K562 (cell line): ENCODE data around the gene GNRHR. TPM values are rescaled to one million over a fixed set of nuclear protein-coding genes. Genes with fewer than 3 reads are reported as not detected.

Source experiments
- EP300 ChIP-seq: IDR thresholded peaks from 2 replicates; pipeline ENCODE4 v1.6.1; 2012; ENCODE audit warnings: low read length, improper control_type of control experiment
- ETV5 ChIP-seq: sonication (generic); formaldehyde crosslinking; IDR thresholded peaks from 2 replicates; pipeline ENCODE4 v1.4.0; 2020; ENCODE audit warnings: low read depth, mild to moderate bottlenecking, missing genetic modification reagents
- FOSL1 ChIP-seq: fragments of 200-800 bp; sonication (Bioruptor generic); conservative IDR thresholded peaks from 2 replicates; pipeline ENCODE4 v1.6.1; 2016; ENCODE audit warnings: missing genetic modification characterization, missing compliant biosample characterization
- MAZ ChIP-seq, 2 experiments: fragments of 450-650 bp in 1 of 2; sonication (generic) in 1 of 2; formaldehyde crosslinking; IDR thresholded peaks in 1 of 2; conservative IDR thresholded peaks in 1 of 2; 2 replicates each; pipeline versions ENCODE4 v1.4.0 to v1.5.0; 2020; ENCODE audit warnings: mild to moderate bottlenecking in 1 of 2, missing genetic modification reagents in 1 of 2
- MTF1 ChIP-seq: fragments of 250-450 bp; sonication (Bioruptor Pico); IDR thresholded peaks from 2 replicates; pipeline ENCODE4 v1.9.0; 2021; ENCODE audit warnings: moderate library complexity, mild to moderate bottlenecking, inconsistent platforms, borderline replicate concordance
- NEUROD1 ChIP-seq: fragments of 150-350 bp; IDR thresholded peaks from 2 replicates; pipeline ENCODE4 v1.6.1; 2014; ENCODE audit warnings: borderline replicate concordance, low read length, low read depth; ENCODE audit not compliant: partially characterized antibody
- PHB2 ChIP-seq: fragments of 450-650 bp; IDR thresholded peaks from 2 replicates; pipeline ENCODE4 v1.6.1; 2017; ENCODE audit warnings: low read depth
- PTTG1 ChIP-seq: fragments of 450-650 bp; IDR thresholded peaks from 2 replicates; pipeline ENCODE4 v1.6.1; 2016; ENCODE audit warnings: low read depth, mild to moderate bottlenecking, missing genetic modification characterization, missing compliant biosample characterization
- RCOR1 ChIP-seq, 2 experiments: IDR thresholded peaks; 2 replicates each; pipeline ENCODE4 v1.6.1; 2012; ENCODE audit warnings: low read depth in 2 of 2, low read length in 2 of 2, borderline replicate concordance in 1 of 2, improper control_type of control experiment in 1 of 2
- SMAD3 ChIP-seq: fragments of 450-650 bp; formaldehyde crosslinking; conservative IDR thresholded peaks from 2 replicates; pipeline ENCODE4 v1.4.0; 2020; ENCODE audit warnings: mild to moderate bottlenecking
- TOE1 ChIP-seq, 2 experiments: fragments of 450-650 bp in 1 of 2; sonication (generic) in 1 of 2; formaldehyde crosslinking in 1 of 2; IDR thresholded peaks; 2 replicates each; pipeline versions ENCODE4 v1.7.1 to v1.8.0; 2016 to 2022; ENCODE audit warnings: borderline replicate concordance in 2 of 2, mild to moderate bottlenecking in 2 of 2, antibody characterized with exemption in 1 of 2, inconsistent platforms in 1 of 2, low read depth in 1 of 2, missing genetic modification reagents in 1 of 2, moderate library complexity in 1 of 2
- ZNF197 ChIP-seq: fragments of 200-800 bp; sonication (Bioruptor generic); IDR thresholded peaks from 2 replicates; pipeline ENCODE4 v1.6.1; 2016; ENCODE audit warnings: low read depth, missing genetic modification characterization, missing compliant biosample characterization
- ZNF217 ChIP-seq: sonication (generic); formaldehyde crosslinking; IDR thresholded peaks from 2 replicates; pipeline ENCODE4 v1.8.0; 2022; ENCODE audit warnings: mild to moderate bottlenecking, missing genetic modification reagents
- polyA plus RNA-seq, 8 experiments: library from polyadenylated mRNA; depleted of rRNA in 4 of 8; stranded (reverse) in 5 of 8; unstranded in 3 of 8; fragments of >200 nt; fragmentation: Nextera tagmentation in 2 of 8; fragmentation: Illumina TruSeq in 1 of 8; extraction: Ambion mirVana in 2 of 8; extraction: Trizol in 1 of 8; gene quantifications; 2 replicates each; pipeline versions ENCODE4 v1.2.1 to v1.2.3, GENCODE V29; 2011 to 2014; ENCODE audit warnings: inconsistent platforms in 1 of 8, missing spikeins in 1 of 8
- total RNA-seq, 7 experiments: library from RNA; depleted of rRNA in 6 of 7; stranded (reverse); fragments of >200 nt in 6 of 7; fragmentation: Illumina TruSeq in 2 of 7; extraction: Trizol in 2 of 7; gene quantifications; 2 replicates each; pipeline versions ENCODE4 v1.2.1 to v1.2.3, GENCODE V29; 2011 to 2021; ENCODE audit warnings: low replicate concordance in 1 of 7
- TF ChIP-seq, protein P1 (sequence below): fragments of 250-450 bp; sonication (Bioruptor Pico); IDR thresholded peaks from 2 replicates; pipeline ENCODE4 v1.8.0; 2021; ENCODE audit warnings: mild to moderate bottlenecking, moderate library complexity
- TF ChIP-seq, protein P2 (sequence below): sonication (generic); formaldehyde crosslinking; IDR thresholded peaks from 2 replicates; pipeline ENCODE4 v1.8.0; 2023; ENCODE audit warnings: mild to moderate bottlenecking, missing genetic modification reagents
- TF ChIP-seq, protein P3 (sequence below): fragments of 450-650 bp; formaldehyde crosslinking; IDR thresholded peaks from 2 replicates; pipeline ENCODE4 v1.4.0; 2020; ENCODE audit warnings: mild to moderate bottlenecking, moderate library complexity
- TF ChIP-seq, protein P4 (sequence below), 3 experiments: fragments of 200-800 bp in 1 of 3; sonication (Bioruptor generic) in 1 of 3; sonication (generic) in 1 of 3; formaldehyde crosslinking in 1 of 3; IDR thresholded peaks; 2 replicates each; pipeline versions ENCODE4 v1.6.1 to v1.8.0; 2016 to 2022; ENCODE audit warnings: mild to moderate bottlenecking in 2 of 3, missing compliant biosample characterization in 2 of 3, missing genetic modification characterization in 2 of 3, missing genetic modification reagents in 1 of 3

The GNRHR gene
- total and polyA plus RNA-seq, 9 of the 15 experiments (the other 6 are each of a cell fraction or from before 2014, with no cell fraction given): 0.06 to 0.13 TPM; not detected in 7

DNA sequence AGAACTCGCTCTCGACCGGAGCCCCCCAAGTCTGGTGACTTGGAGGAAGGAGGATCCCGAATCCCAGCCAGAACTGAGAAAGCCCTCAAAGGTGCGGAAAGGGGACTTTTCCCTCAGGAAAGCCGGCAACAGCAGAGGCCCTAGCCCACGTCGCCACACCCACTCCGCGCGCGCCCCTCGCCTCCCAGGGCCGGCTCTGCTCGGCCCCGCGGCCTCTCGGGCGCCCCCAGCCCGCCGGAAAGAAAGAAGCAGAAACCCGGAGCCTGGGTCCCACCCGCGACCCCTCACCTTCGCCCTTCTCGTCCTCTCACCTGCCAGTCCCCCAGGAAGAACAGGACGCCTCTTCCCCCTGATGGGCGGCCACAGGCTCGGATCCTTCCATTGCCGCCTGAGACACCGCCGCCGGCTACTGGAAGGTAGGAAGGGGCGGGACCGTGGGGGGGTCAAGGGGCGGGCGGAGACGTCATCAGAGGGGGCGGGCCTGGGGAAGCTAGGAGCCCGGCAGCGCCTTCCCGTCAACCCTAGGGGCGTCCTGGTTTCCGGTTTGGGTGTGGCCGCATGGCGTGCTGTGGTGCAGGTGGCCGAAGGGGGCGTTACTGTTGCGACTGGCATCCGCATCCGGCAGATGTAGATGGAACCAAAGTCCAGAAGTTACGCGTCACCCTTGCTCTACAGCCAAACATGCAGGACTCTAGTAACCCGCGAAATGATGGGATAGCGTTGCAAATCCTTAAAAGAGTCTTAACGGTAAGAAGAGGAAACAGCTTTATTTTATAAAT is 53.3 kb downstream of the GNRHR start, which contains the start of gene UBA6 (continued):
- TF ChIP-seq MAZ (CRISPR knock-in tag; conservative IDR thresholded peaks at IDR 0.05 in 1 of 2, IDR thresholded peaks at IDR 0.05 in 1 of 2) (peak; percentile 45 to 66; a peak in 1 of 4 replicates), MTF1 (CRISPR knock-in tag) (no peak), RCOR1 (IDR thresholded peaks at IDR 0.05; ENCODE audit: borderline replicate concordance in 1 of 2, low read depth in 2 of 2, low read length in 2 of 2) (peak in 1 of 2 experiments; percentile 74; a peak in 2 of 4 replicates), ZNF217 (CRISPR knock-in tag) (no peak), PHB2 (no peak), TOE1 (IDR thresholded peaks at IDR 0.05; ENCODE audit: borderline replicate concordance) (0 out of 2 replicates have a peak, but pooled peaks have one; percentile 67), TOE1 (CRISPR knock-in tag; IDR thresholded peaks at IDR 0.05; ENCODE audit: borderline replicate concordance, low read depth) (no peak), SMAD3 (no peak), PTTG1 (tag) (no peak), ETV5 (CRISPR knock-in tag) (peak; percentile 94), NEUROD1 (peak; percentile 47), EP300 (peak; percentile 43; the same call in 1 of the 2 replicates), FOSL1 (tag) (peak; percentile 30; the same call in 1 of the 2 replicates), ZNF197 (CRISPR knock-in tag) (no peak)
- TF ChIP-seq, protein P1, sequence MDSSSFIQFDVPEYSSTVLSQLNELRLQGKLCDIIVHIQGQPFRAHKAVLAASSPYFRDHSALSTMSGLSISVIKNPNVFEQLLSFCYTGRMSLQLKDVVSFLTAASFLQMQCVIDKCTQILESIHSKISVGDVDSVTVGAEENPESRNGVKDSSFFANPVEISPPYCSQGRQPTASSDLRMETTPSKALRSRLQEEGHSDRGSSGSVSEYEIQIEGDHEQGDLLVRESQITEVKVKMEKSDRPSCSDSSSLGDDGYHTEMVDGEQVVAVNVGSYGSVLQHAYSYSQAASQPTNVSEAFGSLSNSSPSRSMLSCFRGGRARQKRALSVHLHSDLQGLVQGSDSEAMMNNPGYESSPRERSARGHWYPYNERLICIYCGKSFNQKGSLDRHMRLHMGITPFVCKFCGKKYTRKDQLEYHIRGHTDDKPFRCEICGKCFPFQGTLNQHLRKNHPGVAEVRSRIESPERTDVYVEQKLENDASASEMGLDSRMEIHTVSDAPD (CRISPR knock-in tag): no peak
- TF ChIP-seq, protein P2, sequence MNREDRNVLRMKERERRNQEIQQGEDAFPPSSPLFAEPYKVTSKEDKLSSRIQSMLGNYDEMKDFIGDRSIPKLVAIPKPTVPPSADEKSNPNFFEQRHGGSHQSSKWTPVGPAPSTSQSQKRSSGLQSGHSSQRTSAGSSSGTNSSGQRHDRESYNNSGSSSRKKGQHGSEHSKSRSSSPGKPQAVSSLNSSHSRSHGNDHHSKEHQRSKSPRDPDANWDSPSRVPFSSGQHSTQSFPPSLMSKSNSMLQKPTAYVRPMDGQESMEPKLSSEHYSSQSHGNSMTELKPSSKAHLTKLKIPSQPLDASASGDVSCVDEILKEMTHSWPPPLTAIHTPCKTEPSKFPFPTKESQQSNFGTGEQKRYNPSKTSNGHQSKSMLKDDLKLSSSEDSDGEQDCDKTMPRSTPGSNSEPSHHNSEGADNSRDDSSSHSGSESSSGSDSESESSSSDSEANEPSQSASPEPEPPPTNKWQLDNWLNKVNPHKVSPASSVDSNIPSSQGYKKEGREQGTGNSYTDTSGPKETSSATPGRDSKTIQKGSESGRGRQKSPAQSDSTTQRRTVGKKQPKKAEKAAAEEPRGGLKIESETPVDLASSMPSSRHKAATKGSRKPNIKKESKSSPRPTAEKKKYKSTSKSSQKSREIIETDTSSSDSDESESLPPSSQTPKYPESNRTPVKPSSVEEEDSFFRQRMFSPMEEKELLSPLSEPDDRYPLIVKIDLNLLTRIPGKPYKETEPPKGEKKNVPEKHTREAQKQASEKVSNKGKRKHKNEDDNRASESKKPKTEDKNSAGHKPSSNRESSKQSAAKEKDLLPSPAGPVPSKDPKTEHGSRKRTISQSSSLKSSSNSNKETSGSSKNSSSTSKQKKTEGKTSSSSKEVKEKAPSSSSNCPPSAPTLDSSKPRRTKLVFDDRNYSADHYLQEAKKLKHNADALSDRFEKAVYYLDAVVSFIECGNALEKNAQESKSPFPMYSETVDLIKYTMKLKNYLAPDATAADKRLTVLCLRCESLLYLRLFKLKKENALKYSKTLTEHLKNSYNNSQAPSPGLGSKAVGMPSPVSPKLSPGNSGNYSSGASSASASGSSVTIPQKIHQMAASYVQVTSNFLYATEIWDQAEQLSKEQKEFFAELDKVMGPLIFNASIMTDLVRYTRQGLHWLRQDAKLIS (CRISPR knock-in tag): no peak; the same call in 1 of the 2 replicates
- TF ChIP-seq, protein P3, sequence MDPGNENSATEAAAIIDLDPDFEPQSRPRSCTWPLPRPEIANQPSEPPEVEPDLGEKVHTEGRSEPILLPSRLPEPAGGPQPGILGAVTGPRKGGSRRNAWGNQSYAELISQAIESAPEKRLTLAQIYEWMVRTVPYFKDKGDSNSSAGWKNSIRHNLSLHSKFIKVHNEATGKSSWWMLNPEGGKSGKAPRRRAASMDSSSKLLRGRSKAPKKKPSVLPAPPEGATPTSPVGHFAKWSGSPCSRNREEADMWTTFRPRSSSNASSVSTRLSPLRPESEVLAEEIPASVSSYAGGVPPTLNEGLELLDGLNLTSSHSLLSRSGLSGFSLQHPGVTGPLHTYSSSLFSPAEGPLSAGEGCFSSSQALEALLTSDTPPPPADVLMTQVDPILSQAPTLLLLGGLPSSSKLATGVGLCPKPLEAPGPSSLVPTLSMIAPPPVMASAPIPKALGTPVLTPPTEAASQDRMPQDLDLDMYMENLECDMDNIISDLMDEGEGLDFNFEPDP (CRISPR knock-in tag): no peak
- TF ChIP-seq, protein P4, sequence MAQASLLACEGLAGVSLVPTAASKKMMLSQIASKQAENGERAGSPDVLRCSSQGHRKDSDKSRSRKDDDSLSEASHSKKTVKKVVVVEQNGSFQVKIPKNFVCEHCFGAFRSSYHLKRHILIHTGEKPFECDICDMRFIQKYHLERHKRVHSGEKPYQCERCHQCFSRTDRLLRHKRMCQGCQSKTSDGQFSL (CRISPR knock-in tag; IDR thresholded peaks at IDR 0.05): peak; percentile 73; the same call in 1 of the 2 replicates
- TF ChIP-seq, protein P4 (tag; IDR thresholded peaks at IDR 0.05): peak in 1 of 2 experiments; percentile 79; a peak in 2 of 4 replicates
